ENCODE measurements around the gene ADAMTS2. TPM values are rescaled to one million over a fixed set of nuclear protein-coding genes. Genes with fewer than 3 reads are reported as not detected.

The ADAMTS2 gene
- total RNA-seq, 1 donor from 2014 or later = not detected

- peaks cover 46% of the 10 kb centered on the region for H3K27me3 Mint-ChIP-seq
- no peak overlapping the region for H3K4me3 Mint-ChIP-seq
- H3K9me3 Mint-ChIP-seq = no peaks in the 10 kb centered on the region
- no peak for TF ChIP-seq CTCF (IDR thresholded peaks at IDR 0.05)
- ATAC-seq (ENCODE audit: low read depth) (no peak), DNase-seq (no peak)
- intact Hi-C loops (cut with micrococcal nuclease) = no loop called here
- H3K36me3 Mint-ChIP-seq (ENCODE audit: low read depth) = no peaks in the 10 kb centered on the region
- H3K27ac Mint-ChIP-seq = no peak overlapping the region
- POLR2A ChIA-PET = no interaction called here
- CTCF ChIA-PET = no interaction called here
- peaks cover 18% of the 10 kb centered on the region for H3K4me1 Mint-ChIP-seq
Measured at GRCh38 chr5:179345183-179345432, 153 bp downstream of the ADAMTS2 start.

GRCh38 chr5:179344431-179345182 is 654 bp downstream of the ADAMTS2 start:
- H3K27ac Mint-ChIP-seq = no peak overlapping the region
- CTCF ChIA-PET = no interaction called here
- H3K9me3 Mint-ChIP-seq = no peaks in the 10 kb centered on the region
- POLR2A ChIA-PET = no interaction called here
- H3K4me3 Mint-ChIP-seq = no peak overlapping the region
- no peak for TF ChIP-seq CTCF (IDR thresholded peaks at IDR 0.05)
- DNase-seq (no peak), ATAC-seq (ENCODE audit: low read depth) (no peak)
- peaks cover 18% of the 10 kb centered on the region for H3K4me1 Mint-ChIP-seq
- no peaks in the 10 kb centered on the region for H3K36me3 Mint-ChIP-seq (ENCODE audit: low read depth)
- peaks cover 46% of the 10 kb centered on the region for H3K27me3 Mint-ChIP-seq
- intact Hi-C loops (cut with micrococcal nuclease) = no loop called here

- ATAC-seq (ENCODE audit: low read depth) (no peak), DNase-seq (no peak)
- POLR2A ChIA-PET = no interaction called here
- intact Hi-C loops (cut with micrococcal nuclease) = no loop called here
- H3K27me3 Mint-ChIP-seq = peaks cover 44% of the 10 kb centered on the region
- H3K4me3 Mint-ChIP-seq = no peak overlapping the region
- H3K9me3 Mint-ChIP-seq = no peaks in the 10 kb centered on the region
- peaks cover 18% of the 10 kb centered on the region for H3K4me1 Mint-ChIP-seq
- TF ChIP-seq CTCF (IDR thresholded peaks at IDR 0.05) = no peak
- CTCF ChIA-PET = no interaction called here
- H3K27ac Mint-ChIP-seq = no peak overlapping the region
- no peaks in the 10 kb centered on the region for H3K36me3 Mint-ChIP-seq (ENCODE audit: low read depth)
Measured at GRCh38 chr5:179343719-179344430, 1.4 kb downstream of the ADAMTS2 start.

- no peaks in the 10 kb centered on the region for H3K36me3 Mint-ChIP-seq (ENCODE audit: low read depth)
- intact Hi-C loops (cut with micrococcal nuclease) = no loop called here
- H3K9me3 Mint-ChIP-seq = no peaks in the 10 kb centered on the region
- no peak overlapping the region for H3K4me3 Mint-ChIP-seq
- CTCF ChIA-PET = no interaction called here
- peaks cover 44% of the 10 kb centered on the region for H3K27me3 Mint-ChIP-seq
- peaks cover 18% of the 10 kb centered on the region for H3K4me1 Mint-ChIP-seq
- ATAC-seq (ENCODE audit: low read depth) (no peak), DNase-seq (no peak)
- TF ChIP-seq CTCF (IDR thresholded peaks at IDR 0.05) = no peak
- POLR2A ChIA-PET = no interaction called here
- no peak overlapping the region for H3K27ac Mint-ChIP-seq
Measured at GRCh38 chr5:179343021-179343718, 2.1 kb downstream of the ADAMTS2 start.

- TF ChIP-seq CTCF (IDR thresholded peaks at IDR 0.05) = no peak
- DNase-seq = no peak
- Mint-ChIP-seq H3K4me1 (peaks cover 18% of the 10 kb centered on the region), H3K9me3 (no peaks in the 10 kb centered on the region), H3K4me3 (no peak overlapping the region), H3K27ac (no peak overlapping the region), H3K27me3 (peaks cover 44% of the 10 kb centered on the region), H3K36me3 (ENCODE audit: low read depth) (no peaks in the 10 kb centered on the region)
- CTCF ChIA-PET = no interaction called here
- POLR2A ChIA-PET = no interaction called here
- intact Hi-C loops (cut with micrococcal nuclease) = no loop called here
- ATAC-seq (ENCODE audit: low read depth) = no peak
Measured at GRCh38 chr5:179342577-179342976, 2.7 kb downstream of the ADAMTS2 start.

Data from activated B cell treated with CpG ODN at 0.5 μM for 24 hours (primary cell).